PC-3 (cell line): ENCODE data around the gene GP9. TPM values are rescaled to one million over a fixed set of nuclear protein-coding genes. Genes with fewer than 3 reads are reported as not detected.

ENCODE experiments used
- ATAC-seq: fragments of 200-7000 bp; cut with Tn5 transposase; 2 replicates; pipeline ENCODE4 v1.9.1; 2020; ENCODE audit warnings: mild to moderate bottlenecking, moderate library complexity
- Bru-seq: library from RNA; stranded (reverse); fragments of 400-500 nt; gene quantifications from one replicate; lab custom pipeline; 2021; lab: Mats Ljungman, UMichigan
- BruChase-seq, 2 experiments: library from RNA; stranded (reverse); fragments of 400-500 nt; gene quantifications; one replicate each; lab custom pipeline; 2021; lab: Mats Ljungman, UMichigan
- BruUV-seq: library from RNA; stranded (reverse); fragments of 400-500 nt; replicated peaks from 2 replicates; lab custom pipeline; 2021; lab: Mats Ljungman, UMichigan
- CTCF ChIA-PET: fragments of 300-600 bp; sonication (Branson Sonifier 250); formaldehyde crosslinking; loops from one replicate; lab custom pipeline; 2022; ENCODE audit warnings: antibody characterized with exemption; lab: Charles Lee
- POLR2A ChIA-PET: fragments of 300-600 bp; sonication (Branson Sonifier 250); formaldehyde crosslinking; loops from one replicate; lab custom pipeline; 2022; ENCODE audit warnings: antibody characterized with exemption; ENCODE audit not compliant: unreplicated experiment; lab: Charles Lee
- DNase-seq: peaks from one replicate; pipeline ENCODE4 v3.0.0-alpha.2; 2015
- H2AFZ ChIP-seq: fragments of 300-600 bp; sonication (generic); 2 replicates; pipeline ENCODE4 v1.6.0; 2016; ENCODE audit warnings: antibody characterized with exemption, low read length
- H3F3A ChIP-seq: fragments of 300-600 bp; sonication (generic); one replicate; pipeline ENCODE4 v1.6.0; 2017; ENCODE audit warnings: antibody characterized with exemption, low read length, control low read depth, mild to moderate bottlenecking; ENCODE audit not compliant: unreplicated experiment
- H3K27ac ChIP-seq: fragments of 300-600 bp; sonication (generic); 2 replicates; pipeline ENCODE4 v1.5.1; 2016; ENCODE audit warnings: mild to moderate bottlenecking, low read length
- H3K27me3 ChIP-seq: fragments of 300-600 bp; sonication (generic); 2 replicates; pipeline ENCODE4 v1.6.1; 2016; ENCODE audit warnings: low read length, mixed read lengths
- H3K36me3 ChIP-seq: fragments of 300-600 bp; sonication (generic); 2 replicates; pipeline ENCODE4 v1.6.1; 2016; ENCODE audit warnings: low read depth, mixed run types, low read length, mixed read lengths
- H3K4me1 ChIP-seq: fragments of 300-600 bp; sonication (generic); 2 replicates; pipeline ENCODE4 v1.5.1; 2016; ENCODE audit warnings: low read length; ENCODE audit not compliant: insufficient read depth
- H3K4me2 ChIP-seq: fragments of 300-600 bp; sonication (generic); 2 replicates; pipeline ENCODE4 v1.6.0; 2016; ENCODE audit warnings: low read length
- H3K4me3 ChIP-seq: fragments of 300-600 bp; sonication (generic); 2 replicates; pipeline ENCODE4 v1.5.1; 2016; ENCODE audit warnings: mild to moderate bottlenecking, low read length, mixed read lengths
- H3K79me2 ChIP-seq: fragments of 300-600 bp; sonication (generic); 2 replicates; pipeline ENCODE4 v1.6.1; 2017; ENCODE audit warnings: low read length, mixed read lengths
- H3K9ac ChIP-seq: fragments of 300-600 bp; sonication (generic); 2 replicates; pipeline ENCODE4 v1.6.0; 2016; ENCODE audit warnings: mild to moderate bottlenecking, low read length
- H3K9me2 ChIP-seq: fragments of 300-600 bp; sonication (generic); replicated peaks from 2 replicates; pipeline ENCODE4 v1.6.1; 2016; ENCODE audit warnings: mixed run types, low read length, mixed read lengths
- H3K9me3 ChIP-seq: fragments of 300-600 bp; sonication (generic); 2 replicates; pipeline ENCODE4 v1.6.1; 2016; ENCODE audit warnings: low read length, mixed read lengths
- H4K20me1 ChIP-seq: fragments of 300-600 bp; sonication (generic); 2 replicates; pipeline ENCODE4 v1.6.1; 2016; ENCODE audit warnings: low read length, mixed read lengths
- EZH2 ChIP-seq: fragments of 300-600 bp; sonication (generic); IDR thresholded peaks from one replicate; pipeline ENCODE4 v1.6.1; 2017; ENCODE audit warnings: antibody characterized with exemption, mild to moderate bottlenecking, low read length; ENCODE audit not compliant: unreplicated experiment
- EZH2phosphoT487 ChIP-seq: fragments of 300-600 bp; sonication (generic); IDR thresholded peaks from 2 replicates; pipeline ENCODE4 v1.6.1; 2018; ENCODE audit warnings: mild to moderate bottlenecking, antibody characterized with exemption, low read length, borderline replicate concordance
- intact Hi-C: fragments of 100-400 bp; cut with micrococcal nuclease; formaldehyde crosslinking; loops from 2 replicates; pipeline ENCODE4 v1.9.0; 2023
- long read RNA-seq: library from polyadenylated mRNA; unstranded; transcript quantifications from one replicate; pipeline ENCODE4 v2.0.0, GENCODE V29; 2021; ENCODE audit not compliant: unreplicated experiment
- total RNA-seq: library from RNA; depleted of rRNA; stranded (reverse); fragments of >200 nt; gene quantifications from 2 replicates; pipeline ENCODE4 v1.2.3, GENCODE V29; 2014; rRNA removed
- TF ChIP-seq, protein P1 (sequence below): fragments of 300-600 bp; sonication (generic); conservative IDR thresholded peaks from 2 replicates; pipeline ENCODE4 v1.5.1; 2017; ENCODE audit warnings: antibody characterized with exemption, low read depth, mild to moderate bottlenecking, low read length

GP9 gene
- total RNA-seq, result not detected in 2 replicates
- Bru-seq, nascent RNA, result not detected
- not detected for BruChase-seq, experiment 1, labeled RNA remaining after a 6-hour chase
- BruChase-seq, experiment 2, labeled RNA remaining after a 2-hour chase, result not detected
- long read RNA-seq, result 0 reads

DNA sequence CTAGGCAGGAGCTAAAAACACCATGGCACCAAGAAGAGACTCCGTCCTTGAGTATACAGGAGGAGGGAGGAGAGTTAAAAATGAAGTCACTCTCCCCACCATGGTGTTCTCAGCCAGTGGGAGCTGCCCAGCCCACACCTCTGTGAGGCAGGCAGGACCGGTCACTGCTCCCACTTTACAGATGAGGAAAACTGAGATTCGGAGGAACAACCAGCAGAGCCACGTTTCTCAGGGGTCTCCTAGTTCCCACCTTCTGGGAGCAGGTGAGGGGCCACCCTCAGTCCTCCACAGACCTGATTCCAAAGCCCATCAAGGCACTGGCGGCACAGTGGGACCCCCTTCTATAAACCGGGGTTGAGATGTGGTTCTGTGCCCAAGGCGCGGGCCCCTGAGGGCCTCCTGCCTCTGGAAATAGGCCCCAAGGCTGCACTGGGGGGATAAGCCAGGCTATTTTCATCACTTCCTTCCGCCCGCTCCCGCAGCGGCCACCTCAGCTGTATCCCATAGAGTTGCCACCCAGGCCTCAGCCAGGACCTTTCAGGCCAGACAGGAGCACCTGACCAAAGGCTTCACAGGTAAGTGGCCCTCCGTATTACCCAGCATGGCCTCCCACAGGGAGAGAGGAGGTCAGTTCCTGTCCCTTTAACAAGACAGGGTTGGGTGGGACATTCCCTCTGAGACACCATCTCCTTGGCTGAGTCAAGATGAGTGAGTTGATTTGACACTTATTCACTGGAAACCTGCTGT lies at the start of gene GP9:
GP9 (plus strand) TSS at position 504 of the 747 bp plus-strand sequence. CDS start 961 bp downstream, outside the sequence.
- TF ChIP-seq, protein P1, sequence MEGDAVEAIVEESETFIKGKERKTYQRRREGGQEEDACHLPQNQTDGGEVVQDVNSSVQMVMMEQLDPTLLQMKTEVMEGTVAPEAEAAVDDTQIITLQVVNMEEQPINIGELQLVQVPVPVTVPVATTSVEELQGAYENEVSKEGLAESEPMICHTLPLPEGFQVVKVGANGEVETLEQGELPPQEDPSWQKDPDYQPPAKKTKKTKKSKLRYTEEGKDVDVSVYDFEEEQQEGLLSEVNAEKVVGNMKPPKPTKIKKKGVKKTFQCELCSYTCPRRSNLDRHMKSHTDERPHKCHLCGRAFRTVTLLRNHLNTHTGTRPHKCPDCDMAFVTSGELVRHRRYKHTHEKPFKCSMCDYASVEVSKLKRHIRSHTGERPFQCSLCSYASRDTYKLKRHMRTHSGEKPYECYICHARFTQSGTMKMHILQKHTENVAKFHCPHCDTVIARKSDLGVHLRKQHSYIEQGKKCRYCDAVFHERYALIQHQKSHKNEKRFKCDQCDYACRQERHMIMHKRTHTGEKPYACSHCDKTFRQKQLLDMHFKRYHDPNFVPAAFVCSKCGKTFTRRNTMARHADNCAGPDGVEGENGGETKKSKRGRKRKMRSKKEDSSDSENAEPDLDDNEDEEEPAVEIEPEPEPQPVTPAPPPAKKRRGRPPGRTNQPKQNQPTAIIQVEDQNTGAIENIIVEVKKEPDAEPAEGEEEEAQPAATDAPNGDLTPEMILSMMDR, result no peak
- TF ChIP-seq EZH2phosphoT487 (no peak), EZH2 (no peak)
- H4K20me1 ChIP-seq, result no peaks in the 10 kb centered on the region
- no peak for DNase-seq
- POLR2A ChIA-PET, result no interaction called here
- intact Hi-C loops, result no loop called here
- no peaks in the 10 kb centered on the region for H3K79me2 ChIP-seq
- no peaks in the 10 kb centered on the region for H3K27me3 ChIP-seq
- BruUV-seq, result no TSS peak
- no peaks in the 10 kb centered on the region for H3K36me3 ChIP-seq
- no peak within 1 kb of the TSS for H3K9ac ChIP-seq
- no peak within 1 kb of the TSS for H3K4me2 ChIP-seq
- no peak for ATAC-seq
- no peaks in the 10 kb centered on the region for H3K9me2 ChIP-seq
- no peaks in the 10 kb centered on the region for H3F3A ChIP-seq
- H3K4me1 ChIP-seq, result no peaks in the 10 kb centered on the region
- CTCF ChIA-PET, result no interaction called here
- no peak within 1 kb of the TSS for H2AFZ ChIP-seq
- H3K9me3 ChIP-seq, result no peaks in the 10 kb centered on the region
- no peak within 1 kb of the TSS for H3K4me3 ChIP-seq
- H3K27ac ChIP-seq, result no peak within 1 kb of the TSS

DNA sequence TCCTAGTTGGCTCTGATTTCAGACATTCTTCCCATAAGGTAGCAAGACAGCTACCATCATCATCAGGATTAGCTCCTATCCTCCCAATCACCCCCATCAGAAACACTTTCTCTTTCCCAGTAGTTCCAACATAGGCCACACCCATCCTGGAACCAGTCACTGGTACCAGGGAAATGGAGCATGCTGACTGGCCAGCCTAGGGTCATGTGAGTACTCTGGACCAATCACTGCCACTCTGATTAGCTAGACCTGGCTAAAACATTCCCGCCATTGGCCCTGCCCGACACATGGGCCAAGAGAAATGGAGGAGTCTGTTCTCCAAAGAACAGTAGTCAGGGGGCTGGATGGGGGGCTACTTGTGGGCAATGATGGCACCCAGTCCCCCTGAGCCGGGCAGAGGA lies 47.1 kb upstream of the GP9 start:
- Histone ChIP-seq H3K4me2 (no peak overlapping the region), H3K9me3 (no peaks in the 10 kb centered on the region), H3K4me3 (no peak overlapping the region), H3K4me1 (peaks cover 5% of the 10 kb centered on the region), H3K9me2 (no peaks in the 10 kb centered on the region), H3K27me3 (no peaks in the 10 kb centered on the region), H3F3A (no peaks in the 10 kb centered on the region), H2AFZ (no peak overlapping the region), H3K27ac (no peak overlapping the region), H4K20me1 (no peaks in the 10 kb centered on the region), H3K36me3 (no peaks in the 10 kb centered on the region), H3K9ac (no peak overlapping the region), H3K79me2 (no peaks in the 10 kb centered on the region)
- TF ChIP-seq, protein P1, result no peak
- TF ChIP-seq EZH2phosphoT487, result no peak
- no peak for TF ChIP-seq EZH2
- POLR2A ChIA-PET, result no interaction called here
- BruUV-seq, result no TSS peak
- no peak for ATAC-seq
- no peak for DNase-seq
- intact Hi-C loops, result no loop called here
- CTCF ChIA-PET, result no interaction called here

DNA sequence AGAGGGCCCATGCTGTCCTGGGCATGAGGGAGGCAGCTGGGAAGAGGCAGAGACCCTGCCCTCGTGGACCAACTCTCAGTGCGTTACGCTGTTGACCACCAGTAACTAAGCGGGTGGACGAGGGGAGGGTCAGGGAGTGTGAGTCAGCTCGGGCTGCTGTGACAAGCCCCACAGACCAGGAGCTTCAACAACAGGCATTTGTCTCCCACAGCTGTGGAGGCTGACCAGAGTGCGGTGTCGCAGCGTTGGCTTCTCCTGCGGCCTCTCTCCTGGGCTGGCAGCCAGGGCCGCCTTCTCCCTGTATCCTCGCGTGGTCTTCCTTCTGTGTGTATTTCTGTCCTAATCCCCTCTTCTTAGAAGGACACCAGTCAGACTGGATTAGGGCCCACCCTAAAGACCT lies 46.4 kb upstream of the GP9 start:
- H3F3A ChIP-seq, result no peaks in the 10 kb centered on the region
- intact Hi-C loops, result no loop called here
- DNase-seq (no peak), ATAC-seq (no peak)
- H3K27me3 ChIP-seq, result no peaks in the 10 kb centered on the region
- no peaks in the 10 kb centered on the region for H3K36me3 ChIP-seq
- POLR2A ChIA-PET, result no interaction called here
- H3K4me3 ChIP-seq, result no peak overlapping the region
- no peak overlapping the region for H3K27ac ChIP-seq
- H3K9ac ChIP-seq, result no peak overlapping the region
- H3K4me1 ChIP-seq, result peaks cover 5% of the 10 kb centered on the region
- H3K9me3 ChIP-seq, result no peaks in the 10 kb centered on the region
- H2AFZ ChIP-seq, result no peak overlapping the region
- no peak overlapping the region for H3K4me2 ChIP-seq
- H4K20me1 ChIP-seq, result no peaks in the 10 kb centered on the region
- TF ChIP-seq EZH2 (no peak), EZH2phosphoT487 (no peak)
- TF ChIP-seq, protein P1, result no peak
- no peaks in the 10 kb centered on the region for H3K9me2 ChIP-seq
- no peaks in the 10 kb centered on the region for H3K79me2 ChIP-seq
- no TSS peak for BruUV-seq
- CTCF ChIA-PET, result interaction anchor here (0.6 kb wide), 1 partner anchor 44 kb away, joined by 13 read pairs; no protein-coding TSS in a partner anchor
